ENCODE results near the gene NT5C1B.

- TF ChIP-seq, protein P1, sequence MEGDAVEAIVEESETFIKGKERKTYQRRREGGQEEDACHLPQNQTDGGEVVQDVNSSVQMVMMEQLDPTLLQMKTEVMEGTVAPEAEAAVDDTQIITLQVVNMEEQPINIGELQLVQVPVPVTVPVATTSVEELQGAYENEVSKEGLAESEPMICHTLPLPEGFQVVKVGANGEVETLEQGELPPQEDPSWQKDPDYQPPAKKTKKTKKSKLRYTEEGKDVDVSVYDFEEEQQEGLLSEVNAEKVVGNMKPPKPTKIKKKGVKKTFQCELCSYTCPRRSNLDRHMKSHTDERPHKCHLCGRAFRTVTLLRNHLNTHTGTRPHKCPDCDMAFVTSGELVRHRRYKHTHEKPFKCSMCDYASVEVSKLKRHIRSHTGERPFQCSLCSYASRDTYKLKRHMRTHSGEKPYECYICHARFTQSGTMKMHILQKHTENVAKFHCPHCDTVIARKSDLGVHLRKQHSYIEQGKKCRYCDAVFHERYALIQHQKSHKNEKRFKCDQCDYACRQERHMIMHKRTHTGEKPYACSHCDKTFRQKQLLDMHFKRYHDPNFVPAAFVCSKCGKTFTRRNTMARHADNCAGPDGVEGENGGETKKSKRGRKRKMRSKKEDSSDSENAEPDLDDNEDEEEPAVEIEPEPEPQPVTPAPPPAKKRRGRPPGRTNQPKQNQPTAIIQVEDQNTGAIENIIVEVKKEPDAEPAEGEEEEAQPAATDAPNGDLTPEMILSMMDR (IDR thresholded peaks at IDR 0.05) = no peak
- TF ChIP-seq POLR2A (IDR thresholded peaks at IDR 0.05) = no peak
Observed at GRCh38 chr2:18626958-18627650, 37.7 kb upstream of the NT5C1B start.
